Activated naive CD8-positive, alpha-beta T cell treated with anti-CD3 and anti-CD28 coated beads, Interleukin-2, amount 50 U/mL, for 24 hours (primary cell): ENCODE data around the gene MAP3K15.
"Not testable (repeated sequence)": the region's sequence is repeated elsewhere in the genome, so short reads cannot be mapped to it uniquely, and the experiment has no call there.

ENCODE experiments used
- ATAC-seq: fragments of 150-1000 bp; cut with Tn5 transposase; one replicate; pipeline ENCODE4 v1.10.0; 2021
- DNase-seq: peaks from one replicate; pipeline ENCODE4 v3.0.0; 2021
- H3K27ac Mint-ChIP-seq: one replicate; pipeline ENCODE4 v1.8.0; 2021; ENCODE audit warnings: mild to moderate bottlenecking, mixed read lengths
- H3K27me3 Mint-ChIP-seq: one replicate; pipeline ENCODE4 v1.8.0; 2021; ENCODE audit warnings: mixed read lengths
- H3K36me3 Mint-ChIP-seq: one replicate; pipeline ENCODE4 v1.8.0; 2021; ENCODE audit warnings: low read depth, mixed read lengths
- H3K4me1 Mint-ChIP-seq: one replicate; pipeline ENCODE4 v1.8.0; 2021; ENCODE audit warnings: mixed read lengths
- H3K4me3 Mint-ChIP-seq: one replicate; pipeline ENCODE4 v1.8.0; 2021; ENCODE audit warnings: mild to moderate bottlenecking, moderate library complexity, mixed read lengths
- H3K9me3 Mint-ChIP-seq: one replicate; pipeline ENCODE4 v1.8.0; 2021; ENCODE audit warnings: mixed read lengths

Gene MAP3K15

DNA sequence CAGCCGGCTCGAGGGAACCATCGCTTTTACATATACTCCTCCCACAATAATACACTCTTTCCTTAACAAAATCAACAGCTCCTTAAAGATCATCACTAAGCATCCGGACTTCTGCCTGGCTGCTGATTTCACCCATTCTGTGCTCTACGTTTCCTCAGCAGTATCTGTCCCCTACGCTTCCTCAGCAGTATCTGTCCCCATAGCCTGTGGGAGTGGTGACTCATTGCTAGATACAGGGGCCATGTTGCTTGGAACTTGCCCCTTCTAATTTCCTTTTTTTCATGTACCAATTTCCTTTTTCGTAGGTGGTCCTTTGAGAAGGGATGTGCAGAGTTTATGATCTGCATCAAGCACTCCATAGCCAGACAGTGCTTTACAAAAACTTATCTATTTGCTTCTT is 18.6 kb downstream of the MAP3K15 start:
- H3K27me3 Mint-ChIP-seq, result no peaks in the 10 kb centered on the region
- no peaks in the 10 kb centered on the region for H3K4me1 Mint-ChIP-seq
- ATAC-seq (no peak), DNase-seq (no peak)
- H3K36me3 Mint-ChIP-seq, result no peaks in the 10 kb centered on the region
- no peak overlapping the region for H3K4me3 Mint-ChIP-seq
- no peaks in the 10 kb centered on the region for H3K9me3 Mint-ChIP-seq
- H3K27ac Mint-ChIP-seq, result no peak overlapping the region

DNA sequence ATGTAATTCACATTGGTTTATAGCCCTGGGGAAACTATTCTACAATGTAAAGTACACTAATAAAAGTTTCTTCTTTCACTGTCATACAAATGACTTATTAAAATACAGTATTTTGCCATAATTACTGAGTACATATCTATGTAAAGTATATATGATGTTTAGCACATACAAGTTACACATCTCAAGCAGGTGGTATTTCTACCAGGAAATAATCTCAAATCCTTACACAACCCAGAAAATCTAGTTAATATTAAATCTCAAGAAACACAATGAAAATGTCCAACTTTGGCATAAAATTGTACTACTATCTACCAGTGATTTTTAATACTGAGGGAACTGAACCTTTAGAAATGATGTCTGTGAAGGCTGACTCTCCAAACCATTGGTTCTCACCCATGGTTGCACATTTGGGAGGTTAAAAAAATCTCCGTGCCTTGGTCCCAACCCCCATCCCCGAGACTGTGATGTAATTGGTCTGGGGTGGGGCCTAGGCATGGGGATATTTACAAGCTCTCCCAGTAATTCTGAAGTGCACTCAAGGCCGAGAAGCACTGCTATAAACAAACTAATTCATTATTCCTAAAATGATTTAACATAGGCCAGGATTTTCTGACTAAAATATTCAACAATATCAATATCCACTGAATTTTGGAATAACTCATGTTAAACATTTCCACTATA is 27.6 kb downstream of the MAP3K15 start:
- no peak for DNase-seq
- Mint-ChIP-seq H3K27ac (no peak overlapping the region), H3K4me3 (no peak overlapping the region), H3K9me3 (no peaks in the 10 kb centered on the region), H3K36me3 (no peaks in the 10 kb centered on the region), H3K4me1 (peaks cover 5% of the 10 kb centered on the region), H3K27me3 (no peaks in the 10 kb centered on the region)
- no peak for ATAC-seq

- Mint-ChIP-seq H3K9me3 (peaks cover 3% of the 10 kb centered on the region), H3K4me3 (no peak overlapping the region), H3K4me1 (no peaks in the 10 kb centered on the region), H3K27me3 (no peaks in the 10 kb centered on the region), H3K27ac (no peak overlapping the region), H3K36me3 (no peaks in the 10 kb centered on the region)
- DNase-seq (no peak), ATAC-seq (no peak)
Measured at GRCh38 chrX:19479458-19479857, 35.9 kb downstream of the MAP3K15 start.

- not testable (repeated sequence) for H3K4me3 Mint-ChIP-seq, ATAC-seq, H3K27me3 Mint-ChIP-seq, DNase-seq, H3K36me3 Mint-ChIP-seq, H3K9me3 Mint-ChIP-seq, H3K27ac Mint-ChIP-seq, H3K4me1 Mint-ChIP-seq
Measured at GRCh38 chrX:19468383-19468782, 46.9 kb downstream of the MAP3K15 start.

DNA sequence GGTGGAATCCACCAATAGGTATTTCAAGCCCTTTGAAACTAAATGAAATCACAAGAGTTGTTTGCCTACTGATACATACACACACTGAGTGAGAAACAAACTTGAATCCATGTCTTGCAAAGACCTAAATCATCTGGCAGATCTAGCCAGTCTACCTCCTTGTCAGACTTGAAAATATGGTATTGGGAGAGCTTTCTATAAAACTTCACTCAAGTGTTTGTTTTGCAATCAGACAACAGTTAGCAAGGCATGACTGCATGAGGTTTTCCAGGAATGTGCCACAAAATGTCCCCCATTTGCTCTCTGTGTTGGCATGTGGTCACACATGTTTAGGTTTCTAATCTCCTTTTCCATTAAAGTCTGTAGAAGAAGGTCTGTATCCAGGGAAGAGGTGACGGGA is 52.4 kb downstream of the MAP3K15 start:
- no peak overlapping the region for H3K4me3 Mint-ChIP-seq
- no peaks in the 10 kb centered on the region for H3K4me1 Mint-ChIP-seq
- no peaks in the 10 kb centered on the region for H3K27me3 Mint-ChIP-seq
- no peaks in the 10 kb centered on the region for H3K36me3 Mint-ChIP-seq
- H3K27ac Mint-ChIP-seq, result no peak overlapping the region
- no peak for ATAC-seq
- no peaks in the 10 kb centered on the region for H3K9me3 Mint-ChIP-seq
- DNase-seq, result no peak

- Mint-ChIP-seq H3K27me3 (no peaks in the 10 kb centered on the region), H3K4me1 (no peaks in the 10 kb centered on the region), H3K27ac (no peak overlapping the region), H3K36me3 (no peaks in the 10 kb centered on the region), H3K4me3 (no peak overlapping the region), H3K9me3 (no peaks in the 10 kb centered on the region)
- DNase-seq (no peak), ATAC-seq (no peak)
Measured at GRCh38 chrX:19462231-19462630, 53.1 kb downstream of the MAP3K15 start.

GRCh38 chrX:19457662-19458061 is 57.6 kb downstream of the MAP3K15 start:
- H3K27me3 Mint-ChIP-seq, result no peaks in the 10 kb centered on the region
- no peak overlapping the region for H3K27ac Mint-ChIP-seq
- ATAC-seq (no peak), DNase-seq (no peak)
- H3K4me3 Mint-ChIP-seq, result no peak overlapping the region
- no peaks in the 10 kb centered on the region for H3K4me1 Mint-ChIP-seq
- no peaks in the 10 kb centered on the region for H3K9me3 Mint-ChIP-seq
- no peaks in the 10 kb centered on the region for H3K36me3 Mint-ChIP-seq

- H3K27ac Mint-ChIP-seq, result no peak overlapping the region
- H3K27me3 Mint-ChIP-seq, result peaks cover 4% of the 10 kb centered on the region
- DNase-seq (no peak), ATAC-seq (no peak)
- H3K4me3 Mint-ChIP-seq, result no peak overlapping the region
- H3K9me3 Mint-ChIP-seq, result no peaks in the 10 kb centered on the region
- no peaks in the 10 kb centered on the region for H3K4me1 Mint-ChIP-seq
- no peaks in the 10 kb centered on the region for H3K36me3 Mint-ChIP-seq
Measured at GRCh38 chrX:19448077-19448476, 67.2 kb downstream of the MAP3K15 start.

DNA sequence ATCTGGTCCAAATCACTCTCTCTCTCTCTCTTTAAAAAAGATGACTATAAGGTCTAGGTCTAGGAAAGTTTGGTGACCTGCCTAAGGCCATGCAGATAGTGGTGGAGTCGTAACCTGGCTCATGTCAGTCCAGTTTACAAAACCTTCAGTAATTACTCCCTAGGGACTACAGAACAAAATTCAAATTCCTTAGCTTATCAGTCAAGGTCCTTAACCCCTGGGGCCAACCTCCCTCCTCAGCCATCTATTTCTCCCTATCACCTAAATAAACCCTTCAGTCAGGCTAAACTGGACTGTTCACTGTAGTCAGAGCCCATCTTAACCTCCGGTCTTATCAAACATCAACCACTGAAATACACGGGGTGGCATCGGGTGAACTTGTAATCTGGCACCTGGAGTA is 68.9 kb downstream of the MAP3K15 start:
- no peaks in the 10 kb centered on the region for H3K9me3 Mint-ChIP-seq
- no peak for DNase-seq
- H3K36me3 Mint-ChIP-seq, result no peaks in the 10 kb centered on the region

GRCh38 chrX:19445772-19446171 is 69.5 kb downstream of the MAP3K15 start:
- ATAC-seq, H3K4me3 Mint-ChIP-seq, H3K9me3 Mint-ChIP-seq, H3K27ac Mint-ChIP-seq, DNase-seq, H3K4me1 Mint-ChIP-seq, H3K36me3 Mint-ChIP-seq, H3K27me3 Mint-ChIP-seq: not testable (repeated sequence)

More for the DNA sequence above, 68.9 kb downstream of the MAP3K15 start:
- Mint-ChIP-seq H3K4me1 (no peaks in the 10 kb centered on the region), H3K27me3 (peaks cover 3% of the 10 kb centered on the region), H3K4me3 (no peak overlapping the region), H3K27ac (no peak overlapping the region)
- no peak for ATAC-seq

- Mint-ChIP-seq H3K4me3 (no peak overlapping the region), H3K27ac (no peak overlapping the region), H3K36me3 (no peaks in the 10 kb centered on the region), H3K4me1 (no peaks in the 10 kb centered on the region), H3K9me3 (no peaks in the 10 kb centered on the region), H3K27me3 (peaks cover 1% of the 10 kb centered on the region)
- ATAC-seq (no peak), DNase-seq (no peak)
Measured at GRCh38 chrX:19443869-19444526, 71.3 kb downstream of the MAP3K15 start.

- Mint-ChIP-seq H3K9me3 (no peaks in the 10 kb centered on the region), H3K27ac (no peak overlapping the region), H3K4me3 (no peak overlapping the region), H3K36me3 (no peaks in the 10 kb centered on the region), H3K4me1 (no peaks in the 10 kb centered on the region), H3K27me3 (peaks cover 3% of the 10 kb centered on the region)
- no peak for DNase-seq
- no peak for ATAC-seq
Measured at GRCh38 chrX:19440713-19441112, 74.6 kb downstream of the MAP3K15 start.

- H3K27me3 Mint-ChIP-seq, DNase-seq, ATAC-seq, H3K27ac Mint-ChIP-seq, H3K4me1 Mint-ChIP-seq, H3K36me3 Mint-ChIP-seq, H3K9me3 Mint-ChIP-seq, H3K4me3 Mint-ChIP-seq: not testable (repeated sequence)
Measured at GRCh38 chrX:19422661-19423060, 92.6 kb downstream of the MAP3K15 start.

- H3K9me3 Mint-ChIP-seq, result no peaks in the 10 kb centered on the region
- peaks cover 5% of the 10 kb centered on the region for H3K27me3 Mint-ChIP-seq
- H3K27ac Mint-ChIP-seq, result no peak overlapping the region
- H3K4me1 Mint-ChIP-seq, result no peaks in the 10 kb centered on the region
- no peak overlapping the region for H3K4me3 Mint-ChIP-seq
- ATAC-seq, result no peak
- H3K36me3 Mint-ChIP-seq, result no peaks in the 10 kb centered on the region
- DNase-seq, result no peak
Measured at GRCh38 chrX:19410259-19410658, 105.0 kb downstream of the MAP3K15 start.

- H3K27ac Mint-ChIP-seq, result no peak overlapping the region
- DNase-seq (no peak), ATAC-seq (no peak)
- H3K4me3 Mint-ChIP-seq, result no peak overlapping the region
- no peaks in the 10 kb centered on the region for H3K9me3 Mint-ChIP-seq
- peaks cover 4% of the 10 kb centered on the region for H3K27me3 Mint-ChIP-seq
- no peaks in the 10 kb centered on the region for H3K4me1 Mint-ChIP-seq
- H3K36me3 Mint-ChIP-seq, result no peaks in the 10 kb centered on the region
Measured at GRCh38 chrX:19403696-19404095, 111.6 kb downstream of the MAP3K15 start.
